GM12891 (cell line): ENCODE results near the gene EGFLAM.

ENCODE experiments used
- DNase-seq: peaks from one replicate; pipeline ENCODE4 v3.0.0; 2011; ENCODE audit warnings: low spot score; ENCODE audit not compliant: insufficient read length
- FAIRE-seq: peaks from 2 replicates; lab custom pipeline; 2011; peaks lifted over from hg19 to GRCh38; lab: Jason Lieb, UNC
- PAX5 ChIP-seq: IDR thresholded peaks from 2 replicates; pipeline ENCODE4 v1.6.1; 2011; ENCODE audit warnings: low read length, moderate library complexity, mild to moderate bottlenecking; ENCODE audit not compliant: insufficient read depth, severe bottlenecking
- POLR2A ChIP-seq: IDR thresholded peaks from 2 replicates; pipeline ENCODE4 v1.6.1; 2011; ENCODE audit warnings: low read depth, low read length, control low read depth
- POLR2AphosphoS5 ChIP-seq: IDR thresholded peaks from 2 replicates; pipeline ENCODE4 v1.6.1; 2011; ENCODE audit warnings: low read depth, low read length, control low read depth
- POU2F2 ChIP-seq: IDR thresholded peaks from 2 replicates; pipeline ENCODE4 v1.6.1; 2011; ENCODE audit warnings: low read depth, mild to moderate bottlenecking, control low read depth, low read length, moderate library complexity
- SPI1 ChIP-seq: IDR thresholded peaks from 2 replicates; pipeline ENCODE4 v1.6.1; 2011; ENCODE audit warnings: low read depth, low read length, control low read depth
- TAF1 ChIP-seq: IDR thresholded peaks from 2 replicates; pipeline ENCODE4 v1.6.1; 2011; ENCODE audit warnings: low read depth, low read length, control low read depth

EGFLAM gene

DNA sequence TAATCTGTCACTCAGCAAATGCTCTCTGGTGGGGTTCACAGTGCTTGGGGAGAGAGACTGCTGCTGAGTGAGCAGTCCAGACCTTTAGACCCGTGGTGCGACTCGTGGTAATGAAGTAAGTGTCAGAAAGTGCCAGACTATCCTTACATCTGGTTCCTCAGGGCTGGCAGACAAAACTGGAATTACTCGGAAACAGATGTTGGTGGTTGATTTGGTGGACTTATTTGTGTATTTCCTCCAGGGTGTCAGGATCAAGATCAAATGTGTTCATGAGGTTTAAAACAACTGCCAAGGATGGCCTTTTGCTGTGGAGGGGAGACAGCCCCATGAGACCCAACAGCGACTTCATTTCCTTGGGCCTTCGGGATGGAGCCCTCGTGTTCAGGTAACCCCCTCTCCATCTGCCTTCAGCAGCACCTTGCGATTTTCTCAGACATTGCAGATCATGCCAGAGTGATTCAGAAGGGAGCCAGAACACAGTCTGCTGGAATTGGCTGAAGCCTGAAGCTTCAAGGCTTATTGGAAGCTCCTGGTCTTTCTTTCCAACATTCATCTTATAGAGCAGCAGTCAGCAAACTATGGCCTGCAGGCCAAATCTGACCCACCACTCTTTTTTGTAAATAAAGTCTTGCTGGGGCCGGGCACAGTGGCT lies 192.8 kb downstream of the EGFLAM start:
- TF ChIP-seq POLR2AphosphoS5: no peak
- TF ChIP-seq PAX5: no peak
- TF ChIP-seq SPI1: no peak
- TF ChIP-seq TAF1: no peak
- no peak for TF ChIP-seq POLR2A
- no peak for TF ChIP-seq POU2F2
- no peak for DNase-seq
- FAIRE-seq: no peak

GRCh38 chr5:38452201-38452600 lies 193.8 kb downstream of the EGFLAM start:
- DNase-seq (no peak), FAIRE-seq (no peak)
- TF ChIP-seq SPI1 (no peak), POU2F2 (no peak), PAX5 (no peak), POLR2A (no peak), POLR2AphosphoS5 (no peak), TAF1 (no peak)

- FAIRE-seq (peak; percentile 94), DNase-seq (peak; percentile 41)
- TF ChIP-seq POLR2A: no peak
- peak; percentile 91 for TF ChIP-seq POU2F2
- peak; percentile 81 for TF ChIP-seq PAX5
- TF ChIP-seq SPI1: peak; percentile 98
- TF ChIP-seq POLR2AphosphoS5: no peak; the same call in 1 of the 2 replicates
- TF ChIP-seq TAF1: no peak
These were observed 195.1 kb downstream of the EGFLAM start for GRCh38 chr5:38453506-38453905.

DNA sequence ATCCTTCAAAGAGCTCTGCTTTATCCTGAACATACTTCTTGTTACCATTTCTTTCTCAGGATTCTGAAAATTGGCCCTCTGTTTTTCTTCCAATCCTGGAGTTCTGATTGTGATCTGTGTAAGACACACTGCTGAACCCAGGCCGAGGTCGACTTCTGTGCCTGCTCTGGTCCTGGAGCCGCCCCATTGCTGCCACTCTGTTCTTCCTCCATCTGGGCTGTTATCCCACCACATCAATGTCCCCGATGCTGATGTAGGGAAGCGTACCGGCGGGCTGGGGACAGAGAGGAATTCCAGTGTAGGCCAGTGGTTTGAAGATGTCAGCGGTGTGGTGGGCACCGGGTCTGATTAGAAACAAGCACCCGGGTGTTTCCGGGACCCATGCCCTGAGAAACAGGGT lies 195.6 kb downstream of the EGFLAM start:
- FAIRE-seq (no peak), DNase-seq (no peak)
- TF ChIP-seq POLR2AphosphoS5: no peak
- no peak for TF ChIP-seq PAX5
- no peak for TF ChIP-seq POU2F2
- TF ChIP-seq POLR2A: no peak
- TF ChIP-seq TAF1: no peak
- TF ChIP-seq SPI1: no peak

DNA sequence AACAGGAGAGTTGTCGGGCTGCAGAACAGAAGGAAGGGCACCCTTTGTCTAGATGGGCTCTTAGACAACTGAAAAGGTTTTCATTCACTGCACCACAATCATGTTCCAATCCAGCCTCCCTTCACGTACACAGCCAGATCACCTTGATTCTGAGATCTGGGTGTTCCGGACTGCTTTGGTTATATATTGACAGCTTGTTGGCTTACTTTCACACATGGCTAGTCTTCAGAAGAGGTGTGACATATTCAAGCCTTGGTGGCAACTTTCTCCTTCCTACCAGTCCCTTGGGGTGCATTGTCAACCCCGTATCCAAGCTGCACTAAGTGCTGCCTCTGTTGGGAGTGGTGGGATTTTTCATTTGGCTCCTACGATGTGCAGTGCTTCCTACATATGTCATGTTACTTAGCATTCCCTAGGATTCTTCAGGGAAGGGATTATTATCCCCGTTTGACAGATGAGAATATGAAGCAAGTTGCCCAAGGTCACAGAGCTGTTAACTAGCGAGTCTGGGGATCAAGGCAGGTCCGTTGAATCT lies 197.5 kb downstream of the EGFLAM start:
- TF ChIP-seq TAF1 (no peak), PAX5 (no peak), SPI1 (no peak)
- FAIRE-seq (no peak), DNase-seq (no peak)

GRCh38 chr5:38456657-38457399 lies 198.5 kb downstream of the EGFLAM start:
- FAIRE-seq: no peak
- DNase-seq: no peak
- TF ChIP-seq TAF1 (no peak), PAX5 (no peak), POU2F2 (no peak), POLR2A (no peak), POLR2AphosphoS5 (no peak), SPI1 (no peak)

DNA sequence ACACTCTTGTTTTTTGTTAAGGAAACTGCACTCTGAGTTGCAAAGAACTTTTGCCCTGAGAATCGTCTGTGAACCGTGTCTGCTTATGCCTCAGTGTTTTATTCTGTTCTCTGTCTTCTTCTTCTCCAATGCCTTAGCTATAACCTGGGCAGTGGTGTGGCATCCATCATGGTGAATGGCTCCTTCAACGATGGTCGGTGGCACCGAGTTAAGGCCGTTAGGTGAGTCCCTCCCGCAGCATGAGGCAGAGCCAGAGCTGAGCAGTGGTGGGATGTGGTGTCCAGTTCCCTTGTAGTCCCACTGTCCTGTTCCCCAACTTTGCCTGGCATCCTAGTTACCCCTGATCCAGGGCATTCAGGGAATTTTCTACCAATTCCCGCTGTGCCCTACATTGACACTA lies 199.8 kb downstream of the EGFLAM start:
- DNase-seq (no peak), FAIRE-seq (no peak)
- TF ChIP-seq POLR2AphosphoS5 (no peak), TAF1 (no peak), POLR2A (no peak), PAX5 (no peak), SPI1 (no peak), POU2F2 (no peak)

DNA sequence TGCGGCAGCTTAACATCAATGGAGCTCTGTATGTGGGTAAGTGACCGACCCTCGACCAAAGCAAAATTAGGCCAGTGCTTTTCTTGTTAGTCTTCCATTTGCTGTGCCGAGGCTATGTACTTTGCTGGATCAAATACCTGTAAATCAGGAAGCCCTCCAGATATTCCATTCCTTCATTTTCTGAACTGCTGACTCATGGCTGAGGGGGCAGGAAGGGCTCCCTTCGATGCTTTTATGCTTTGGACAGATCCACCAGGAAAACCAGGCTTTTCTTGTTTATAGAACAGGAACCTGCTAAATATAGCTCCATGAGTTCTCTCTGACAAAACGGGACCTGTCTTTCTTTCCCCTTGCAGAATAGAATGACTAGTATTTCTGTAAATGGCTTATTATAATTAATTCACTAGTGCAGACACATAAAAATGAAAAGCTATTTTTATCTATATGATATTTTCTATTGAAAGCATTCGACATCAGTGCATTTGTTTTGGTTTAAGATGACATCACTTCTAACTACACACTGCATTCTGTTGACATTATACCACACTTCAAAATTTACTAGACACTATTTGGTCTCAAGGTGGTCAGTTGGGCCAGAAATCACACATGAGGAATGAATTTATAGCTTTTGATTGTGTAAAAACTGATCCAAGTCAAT lies 204.7 kb downstream of the EGFLAM start:
- FAIRE-seq: no peak
- DNase-seq: no peak
- TF ChIP-seq SPI1: no peak
- no peak for TF ChIP-seq POLR2AphosphoS5
- TF ChIP-seq TAF1: no peak
- TF ChIP-seq PAX5: no peak
- TF ChIP-seq POLR2A: no peak
- TF ChIP-seq POU2F2: no peak
